Esophagus muscularis mucosa (tissue), 4 donors: Measurements from ENCODE around the gene TLL2. TPM values are rescaled to one million over a fixed set of nuclear protein-coding genes. Genes with fewer than 3 reads are reported as not detected.

Experiments used
- DNase-seq: peaks from one replicate; pipeline ENCODE4 v3.0.0-alpha.2; 2017; ENCODE audit errors: extremely low spot score
- H3K27ac ChIP-seq, 4 donors: fragments of 200-600 bp; sonication (generic); replicated peaks in 1 of 4; 1 replicate in 3 of 4; 2 replicates in 1 of 4; pipeline ENCODE4 v1.5.1; 2016 to 2019; ENCODE audit warnings: mild to moderate bottlenecking in 1 of 4
- H3K27me3 ChIP-seq, 4 donors: fragments of 200-600 bp; sonication (generic); one replicate each; pipeline versions ENCODE4 v1.5.1 to v1.6.0; 2016 to 2019
- H3K36me3 ChIP-seq, 4 donors: fragments of 200-600 bp; sonication (generic); one replicate each; pipeline ENCODE4 v1.5.1; 2016 to 2019
- H3K4me1 ChIP-seq, 4 donors: fragments of 200-600 bp; sonication (generic); one replicate each; pipeline ENCODE4 v1.5.1; 2016 to 2019
- H3K4me3 ChIP-seq, 4 donors: fragments of 200-600 bp; sonication (generic); 1 replicate in 2 of 4; 2 replicates in 2 of 4; pipeline ENCODE4 v1.5.1; 2016 to 2019; ENCODE audit warnings: mild to moderate bottlenecking in 4 of 4, moderate library complexity in 1 of 4
- H3K9me3 ChIP-seq, 4 donors: fragments of 200-600 bp; sonication (generic); 1 replicate in 3 of 4; 2 replicates in 1 of 4; pipeline ENCODE4 v1.5.1; 2016 to 2019
- EP300 ChIP-seq: sonication (generic); formaldehyde crosslinking; IDR thresholded peaks from one replicate; pipeline ENCODE4 v1.6.1; 2017; ENCODE audit warnings: antibody characterized with exemption
- POLR2A ChIP-seq: fragments of 450-650 bp; IDR thresholded peaks from one replicate; pipeline ENCODE4 v1.6.1; 2017; ENCODE audit warnings: antibody characterized with exemption, moderate library complexity, mild to moderate bottlenecking, low read depth
- POLR2AphosphoS5 ChIP-seq, 2 donors: sonication (generic); formaldehyde crosslinking; IDR thresholded peaks; one replicate each; pipeline ENCODE4 v1.6.1; 2017; ENCODE audit warnings: antibody characterized with exemption in 2 of 2
- WGBS: methylation state at CpG from one replicate; pipeline ENCODE4 v1.1.5; 2018; 5-methylcytosine and 5-hydroxymethylcytosine counted together
- intact Hi-C: fragments of 100-400 bp; cut with DNase I; formaldehyde crosslinking; loops from one replicate; pipeline ENCODE4 v1.15.1; 2023
- total RNA-seq, 4 donors: library from RNA; depleted of rRNA; stranded (reverse); fragments of >200 nt; gene quantifications; one replicate each; pipeline versions ENCODE4 v1.1.0 to v1.2.1, GENCODE V29; 2016
- TF ChIP-seq, protein P1 (sequence below), 3 experiments: fragments of 200-600 bp in 2 of 3; fragments of 450-650 bp in 1 of 3; sonication (generic) in 2 of 3; IDR thresholded peaks; one replicate each; pipeline ENCODE4 v1.5.1; 2017 to 2019; ENCODE audit warnings: antibody characterized with exemption in 3 of 3, mild to moderate bottlenecking in 2 of 3, moderate library complexity in 1 of 3

TLL2 gene
- total RNA-seq, 4 donors from 2014 or later: 0.17 to 2.1 (median 0.27) TPM

DNA sequence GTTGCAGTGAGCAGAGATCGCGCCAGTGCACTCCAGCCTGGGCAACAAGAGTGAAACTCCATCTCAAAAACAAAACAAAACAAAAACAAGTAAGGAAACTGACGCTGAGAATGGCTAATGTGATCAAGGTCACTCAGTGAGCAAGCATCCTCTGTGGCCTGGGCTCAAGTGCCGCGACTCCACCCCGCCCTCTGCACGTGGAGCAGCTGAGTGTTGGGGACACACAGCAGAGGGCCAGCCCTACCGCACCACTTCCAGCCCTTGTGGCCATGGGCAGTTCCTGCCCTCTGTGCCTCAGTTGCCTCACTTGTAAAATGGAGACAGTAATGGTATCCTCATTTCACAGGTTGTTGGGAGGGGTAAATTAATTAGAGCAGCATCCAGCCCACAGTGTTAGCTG lies 134.0 kb downstream of the TLL2 start:
- H3K36me3 ChIP-seq: no peaks in the 10 kb centered on the region
- DNase-seq: no peak
- intact Hi-C loops: loop anchor here (5.0 to 10.0 kb wide), 3 partner anchors 133 to 645 kb away; partner anchors contain the start of genes LCOR and TLL2
- H3K4me3 ChIP-seq: no peak overlapping the region
- no peak for TF ChIP-seq EP300
- TF ChIP-seq, protein P1, sequence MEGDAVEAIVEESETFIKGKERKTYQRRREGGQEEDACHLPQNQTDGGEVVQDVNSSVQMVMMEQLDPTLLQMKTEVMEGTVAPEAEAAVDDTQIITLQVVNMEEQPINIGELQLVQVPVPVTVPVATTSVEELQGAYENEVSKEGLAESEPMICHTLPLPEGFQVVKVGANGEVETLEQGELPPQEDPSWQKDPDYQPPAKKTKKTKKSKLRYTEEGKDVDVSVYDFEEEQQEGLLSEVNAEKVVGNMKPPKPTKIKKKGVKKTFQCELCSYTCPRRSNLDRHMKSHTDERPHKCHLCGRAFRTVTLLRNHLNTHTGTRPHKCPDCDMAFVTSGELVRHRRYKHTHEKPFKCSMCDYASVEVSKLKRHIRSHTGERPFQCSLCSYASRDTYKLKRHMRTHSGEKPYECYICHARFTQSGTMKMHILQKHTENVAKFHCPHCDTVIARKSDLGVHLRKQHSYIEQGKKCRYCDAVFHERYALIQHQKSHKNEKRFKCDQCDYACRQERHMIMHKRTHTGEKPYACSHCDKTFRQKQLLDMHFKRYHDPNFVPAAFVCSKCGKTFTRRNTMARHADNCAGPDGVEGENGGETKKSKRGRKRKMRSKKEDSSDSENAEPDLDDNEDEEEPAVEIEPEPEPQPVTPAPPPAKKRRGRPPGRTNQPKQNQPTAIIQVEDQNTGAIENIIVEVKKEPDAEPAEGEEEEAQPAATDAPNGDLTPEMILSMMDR (IDR thresholded peaks at IDR 0.05): no peak
- TF ChIP-seq POLR2A: no peak
- TF ChIP-seq POLR2AphosphoS5 (IDR thresholded peaks at IDR 0.05): no peak
- no peaks in the 10 kb centered on the region for H3K27me3 ChIP-seq
- H3K4me1 ChIP-seq: peaks cover 7 to 29% (median 28%) of the 10 kb centered on the region in 4 donors
- H3K27ac ChIP-seq: no peak overlapping the region
- no peaks in the 10 kb centered on the region for H3K9me3 ChIP-seq
- 76% methylated on average over 6 of the region's 8 CpGs for WGBS

DNA sequence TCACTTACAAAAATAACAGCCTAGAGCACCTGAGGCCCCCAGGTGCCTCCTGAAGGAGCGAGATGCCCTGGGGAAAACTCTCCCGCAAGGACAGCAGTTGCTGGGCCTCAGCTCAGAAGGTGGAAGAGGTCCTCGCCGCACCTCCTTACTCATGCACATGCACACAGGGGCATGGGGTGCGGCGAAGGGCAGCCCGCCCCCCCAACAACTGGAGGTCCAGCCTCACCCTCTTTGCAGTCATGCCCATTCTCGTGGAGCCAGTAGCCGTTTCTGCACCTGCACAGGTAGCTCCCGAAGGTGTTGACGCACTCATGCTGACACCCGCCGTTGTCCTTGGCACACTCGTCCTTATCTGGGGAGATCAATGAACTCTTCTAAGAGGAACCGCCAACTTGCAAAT lies 135.0 kb downstream of the TLL2 start:
- intact Hi-C loops: loop anchor here (5.0 to 10.0 kb wide), 3 partner anchors 134 to 646 kb away; partner anchors contain the start of genes LCOR and TLL2
- peaks cover 7 to 34% (median 31%) of the 10 kb centered on the region in 4 donors for H3K4me1 ChIP-seq
- TF ChIP-seq POLR2AphosphoS5 (IDR thresholded peaks at IDR 0.05): no peak
- TF ChIP-seq, protein P1 (IDR thresholded peaks at IDR 0.05): no peak
- TF ChIP-seq POLR2A: no peak
- TF ChIP-seq EP300: no peak

DNA sequence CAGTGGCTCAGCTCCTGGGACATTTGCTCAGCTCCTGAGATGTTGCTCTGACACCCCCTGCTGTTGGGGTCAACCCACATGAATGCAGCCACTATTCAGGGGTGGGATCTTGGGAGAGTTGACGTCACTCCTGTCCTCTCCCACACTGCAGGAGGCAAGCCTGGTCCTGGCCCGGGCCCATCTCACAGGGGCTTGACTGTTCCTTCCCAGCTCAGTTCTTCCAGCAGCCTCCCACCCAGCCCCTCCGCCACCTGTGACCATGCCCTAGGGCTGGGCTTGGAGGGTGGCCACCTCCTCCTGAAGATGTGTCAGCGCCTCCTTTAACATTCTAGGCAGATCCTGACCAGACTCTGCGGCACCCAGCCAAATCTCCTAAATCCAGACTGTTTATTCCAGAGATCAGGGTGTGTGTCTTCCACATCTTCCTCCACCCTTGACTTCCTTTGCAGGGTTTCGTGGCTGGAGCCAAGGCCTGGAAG lies 135.9 kb downstream of the TLL2 start:
- Histone ChIP-seq H3K4me3 (no peak overlapping the region), H3K9me3 (no peaks in the 10 kb centered on the region), H3K4me1 (peaks cover 7 to 34% (median 31%) of the 10 kb centered on the region in 4 donors), H3K27me3 (no peaks in the 10 kb centered on the region), H3K27ac (peak overlapping the region in 1 of 4 donors; percentile 22), H3K36me3 (no peaks in the 10 kb centered on the region)
- 16% methylated on average over 5 of the region's 6 CpGs for WGBS
- no peak for DNase-seq
- intact Hi-C loops: loop anchor here (5.0 to 10.0 kb wide), 3 partner anchors 134 to 647 kb away; partner anchors contain the start of genes LCOR and TLL2
- TF ChIP-seq POLR2A: no peak
- TF ChIP-seq, protein P1 (IDR thresholded peaks at IDR 0.05): no peak
- TF ChIP-seq EP300: no peak
- TF ChIP-seq POLR2AphosphoS5 (IDR thresholded peaks at IDR 0.05): no peak

More for the DNA sequence above, 135.0 kb downstream of the TLL2 start:
- H3K4me3 ChIP-seq: no peak overlapping the region
- 86% methylated on average over 14 of the region's 15 CpGs for WGBS
- no peak for DNase-seq
- H3K27me3 ChIP-seq: no peaks in the 10 kb centered on the region
- no peaks in the 10 kb centered on the region for H3K36me3 ChIP-seq
- H3K9me3 ChIP-seq: no peaks in the 10 kb centered on the region
- H3K27ac ChIP-seq: no peak overlapping the region

DNA sequence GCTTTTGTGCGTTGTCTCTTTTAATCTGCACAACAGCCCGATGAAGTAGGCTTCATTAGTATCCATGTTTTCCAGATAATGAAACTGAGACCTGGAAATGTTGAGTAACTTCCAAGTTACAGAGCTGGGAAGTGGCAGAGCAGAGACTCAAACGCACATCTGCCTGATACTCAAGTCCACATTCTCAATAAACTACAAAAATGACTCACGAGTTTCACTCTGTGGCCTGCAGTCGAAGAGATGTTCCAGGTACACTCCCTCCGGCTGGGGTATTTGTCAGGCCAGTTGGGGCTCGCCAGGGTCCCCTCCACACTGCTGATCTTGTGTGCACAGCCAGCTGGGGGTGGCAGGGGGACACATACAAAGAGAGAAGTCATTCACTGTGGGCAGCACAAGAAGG lies 137.2 kb downstream of the TLL2 start:
- Histone ChIP-seq H3K27me3 (no peaks in the 10 kb centered on the region), H3K9me3 (no peaks in the 10 kb centered on the region), H3K36me3 (no peaks in the 10 kb centered on the region), H3K4me3 (no peak overlapping the region), H3K4me1 (peaks cover 7 to 34% (median 31%) of the 10 kb centered on the region in 4 donors), H3K27ac (no peak overlapping the region)
- WGBS: 71% methylated on average over 7 of the region's 7 CpGs
- TF ChIP-seq, protein P1 (IDR thresholded peaks at IDR 0.05): no peak
- no peak for TF ChIP-seq POLR2A
- TF ChIP-seq EP300: no peak
- no peak for TF ChIP-seq POLR2AphosphoS5 (IDR thresholded peaks at IDR 0.05)
- DNase-seq: no peak
- intact Hi-C loops: loop anchor here (5.0 to 10.0 kb wide), 3 partner anchors 136 to 648 kb away; partner anchors contain the start of genes LCOR and TLL2
